Stimulated activated CD8-positive, alpha-beta memory T cell treated with anti-CD3 and anti-CD28 coated beads, Interleukin-7, amount 100 ng/mL, for 48 hours (primary cell): ENCODE data around the gene BFAR.
"Not testable (repeated sequence)": the region's sequence is repeated elsewhere in the genome, so short reads cannot be mapped to it uniquely, and the experiment has no call there.

ENCODE experiments used
- DNase-seq, 2 donors: peaks; one replicate each; pipeline ENCODE4 v3.0.0-alpha.2; 2020; ENCODE audit warnings: low read depth in 1 of 2; ENCODE audit errors: extremely low read depth in 1 of 2

Gene BFAR

DNA sequence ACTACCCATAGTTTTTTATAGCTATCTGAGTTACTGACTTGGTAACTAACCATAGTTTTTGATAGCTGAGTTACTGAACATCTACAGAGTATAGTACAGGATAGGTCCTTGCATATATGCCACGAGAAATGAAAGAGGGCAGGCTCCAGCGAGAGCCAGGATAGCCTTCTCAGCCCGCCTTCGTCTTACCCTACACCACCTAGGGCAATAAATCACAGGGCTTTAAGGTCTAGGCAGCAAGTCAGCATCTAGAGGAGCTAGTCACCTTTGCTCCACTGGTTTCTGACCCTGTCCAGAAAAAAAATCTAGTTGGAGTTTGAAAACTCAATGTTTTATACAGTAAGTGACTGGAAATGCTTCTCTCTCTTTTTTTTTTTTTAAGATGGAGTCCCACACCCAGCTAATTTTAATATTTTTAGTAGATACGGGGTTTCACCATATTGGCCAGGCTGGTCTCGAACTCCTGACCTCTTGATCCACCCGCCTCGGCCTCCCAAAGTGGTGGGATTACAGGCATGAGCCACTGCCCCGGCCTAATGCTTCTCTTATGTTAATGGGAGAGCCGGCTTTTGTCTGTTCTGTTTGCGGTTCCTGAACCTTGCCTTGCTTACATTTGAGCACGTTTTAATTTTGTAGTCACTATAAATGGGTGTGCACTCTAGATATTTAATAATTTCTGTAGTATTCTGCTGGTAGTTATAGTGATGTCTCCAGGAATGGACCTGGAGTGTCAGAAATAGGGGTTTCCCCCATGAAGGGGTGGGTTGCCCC lies 2.8 kb downstream of the BFAR start:
- DNase-seq = no peak

GRCh38 chr16:14636179-14636950 lies 3.6 kb downstream of the BFAR start:
- not testable (repeated sequence) for DNase-seq

- not testable (repeated sequence) for DNase-seq
Measured at GRCh38 chr16:14636951-14637240, 4.1 kb downstream of the BFAR start.

DNA sequence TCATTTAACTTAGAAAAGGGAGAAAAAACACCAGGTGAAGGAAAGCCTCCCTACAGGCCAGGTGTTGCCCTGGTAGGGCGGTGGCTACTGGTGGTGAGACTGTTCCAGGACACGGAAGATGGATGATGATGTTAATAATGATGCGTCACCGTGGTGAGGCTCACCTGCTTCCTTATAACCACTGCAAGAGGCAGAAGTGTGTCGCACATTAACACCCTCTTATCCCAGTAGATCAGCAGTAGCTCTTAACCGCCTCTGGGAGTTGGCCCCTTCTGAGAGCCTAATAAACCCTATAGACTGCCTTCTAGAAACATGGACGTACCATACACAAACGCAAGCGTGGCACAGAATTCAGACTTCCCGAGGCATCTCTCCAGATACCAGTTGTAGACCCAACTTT lies 7.8 kb downstream of the BFAR start:
- no peak for DNase-seq

DNA sequence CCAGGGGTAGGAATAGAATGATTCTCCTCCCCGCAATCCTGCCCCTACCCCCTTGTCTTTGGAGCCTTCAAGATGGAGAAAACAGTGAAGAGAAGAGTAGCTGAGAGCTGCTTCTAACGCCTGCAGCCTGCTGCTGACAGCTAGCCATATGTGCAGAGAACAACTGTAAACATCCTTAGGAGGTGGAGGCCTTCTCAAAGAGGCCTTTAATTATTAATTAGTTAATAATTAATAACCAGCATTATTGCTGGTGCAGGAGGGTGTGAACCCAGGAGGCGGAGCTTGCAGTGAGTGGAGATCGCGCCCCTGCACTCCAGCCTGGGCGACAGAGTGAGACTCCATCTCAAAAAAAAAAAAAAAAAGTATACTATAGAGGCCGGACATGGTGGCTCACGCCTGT lies 8.5 kb downstream of the BFAR start:
- no peak for DNase-seq

GRCh38 chr16:14641926-14642325 lies 9.2 kb downstream of the BFAR start:
- no peak for DNase-seq

DNA sequence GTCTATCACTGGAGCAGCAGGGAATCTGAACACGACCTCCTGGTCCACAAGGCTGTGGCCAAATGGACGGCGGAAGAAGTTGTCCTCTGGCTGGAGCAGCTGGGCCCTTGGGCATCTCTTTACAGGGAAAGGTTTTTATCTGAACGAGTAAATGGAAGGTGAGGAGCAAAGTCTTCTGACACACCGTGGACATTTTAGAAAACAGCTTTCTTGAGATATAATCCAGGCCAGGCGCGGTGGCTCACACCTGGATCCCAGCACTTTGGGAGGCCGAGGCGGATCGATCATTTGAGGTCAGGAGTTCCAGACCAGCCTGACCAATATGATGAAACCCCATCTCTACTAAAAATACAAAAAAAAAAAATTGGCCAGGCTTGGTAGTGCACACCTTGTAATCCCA lies 17.1 kb downstream of the BFAR start:
- no peak for DNase-seq

DNA sequence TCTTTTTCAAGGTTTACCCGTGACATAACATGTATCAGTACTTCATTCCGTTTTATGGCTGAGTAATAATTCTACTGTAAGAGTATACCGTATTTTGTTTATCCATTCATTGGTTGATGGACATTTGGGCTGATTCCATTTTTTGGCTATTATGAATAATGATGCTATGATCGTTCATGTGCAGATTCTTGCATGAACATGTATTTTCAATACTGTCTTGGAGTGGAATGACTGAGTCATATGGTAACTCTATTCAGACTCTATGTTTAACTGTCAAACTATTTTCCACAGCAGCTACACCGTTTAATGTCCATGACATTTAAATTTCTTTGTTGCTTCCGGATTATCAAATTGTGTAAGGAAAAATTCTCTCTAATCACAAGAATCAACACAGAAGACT lies 17.9 kb downstream of the BFAR start:
- DNase-seq = no peak

DNA sequence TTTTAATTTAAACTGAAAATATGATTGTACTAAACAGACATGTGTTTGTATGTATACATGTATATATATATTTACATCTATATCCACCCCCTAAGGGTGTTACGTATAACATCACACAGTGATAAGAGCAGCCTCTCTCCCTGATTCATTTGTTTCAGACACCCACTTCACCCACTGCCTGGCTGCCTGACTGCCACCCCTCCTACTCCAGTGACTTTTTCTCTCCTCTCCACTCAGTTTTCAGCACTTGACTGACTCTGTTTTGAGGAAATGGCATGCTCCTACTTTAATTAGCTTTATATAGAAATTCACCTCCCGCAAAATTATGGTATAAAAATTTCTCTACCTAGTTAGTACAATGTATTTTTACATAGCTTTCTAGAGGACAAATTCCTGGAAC lies 20.0 kb downstream of the BFAR start:
- no peak for DNase-seq

DNA sequence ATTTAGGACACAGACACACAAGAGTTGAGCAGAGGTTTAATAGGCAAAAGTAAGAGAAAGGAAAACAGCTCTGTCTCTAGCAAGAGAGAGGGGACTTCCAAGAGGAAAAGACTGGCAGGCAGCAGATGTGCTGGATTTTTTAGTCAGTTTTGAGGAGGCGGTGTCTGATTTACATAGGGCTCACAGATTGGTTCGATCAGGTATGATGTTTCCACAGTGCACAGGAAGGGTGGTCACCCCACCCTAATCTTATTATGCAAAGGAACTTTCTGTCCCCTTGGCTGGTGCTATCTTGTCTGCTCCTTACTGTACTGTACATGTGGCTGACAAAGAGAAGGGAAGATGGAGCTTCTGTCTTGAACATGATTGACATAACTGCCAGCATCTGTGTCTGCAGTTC lies 25.3 kb downstream of the BFAR start:
- DNase-seq = no peak

DNA sequence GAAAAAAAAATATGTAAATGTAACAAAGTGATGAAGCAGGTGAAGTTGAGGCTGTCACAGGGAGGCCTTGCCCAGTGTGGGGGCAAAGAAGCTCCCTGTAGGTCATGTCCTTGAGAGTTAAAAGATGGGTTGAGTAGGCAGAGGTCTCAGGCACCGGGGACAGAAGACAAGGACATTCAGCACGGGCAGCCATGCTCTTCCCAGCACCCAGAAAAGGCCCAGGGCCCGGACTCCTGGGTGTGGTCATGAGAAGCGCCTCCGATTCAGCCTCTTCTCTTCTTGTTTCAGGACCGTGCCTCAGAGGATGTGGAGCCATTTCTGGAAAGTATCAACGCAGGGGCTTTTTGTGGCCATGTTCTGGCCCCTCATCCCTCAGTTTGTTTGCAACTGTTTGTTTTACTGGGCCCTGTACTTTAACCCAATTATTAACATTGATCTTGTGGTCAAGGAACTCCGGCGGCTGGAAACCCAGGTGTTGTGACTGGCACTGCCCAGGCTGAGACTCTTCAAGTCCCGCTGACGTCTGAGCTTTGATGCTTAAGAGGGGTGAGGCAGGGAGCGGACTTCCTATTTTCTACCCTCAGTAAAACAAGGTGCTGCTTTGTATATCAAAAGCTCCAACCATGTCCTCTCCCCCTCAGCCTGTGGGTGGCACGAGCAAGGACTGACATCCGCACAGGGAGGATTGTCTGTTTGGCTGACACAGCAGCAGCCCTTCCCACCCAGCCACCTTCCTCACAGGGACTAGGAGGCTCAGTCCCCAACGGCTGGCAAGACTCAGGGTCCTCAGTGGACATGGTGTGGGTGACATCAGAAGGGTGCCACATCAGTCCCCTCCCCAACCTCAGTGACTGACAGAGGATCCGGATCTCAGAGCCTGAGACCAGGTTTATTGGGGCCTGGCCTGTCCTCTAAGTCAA lies 34.9 kb downstream of the BFAR start:
- no peak for DNase-seq

DNA sequence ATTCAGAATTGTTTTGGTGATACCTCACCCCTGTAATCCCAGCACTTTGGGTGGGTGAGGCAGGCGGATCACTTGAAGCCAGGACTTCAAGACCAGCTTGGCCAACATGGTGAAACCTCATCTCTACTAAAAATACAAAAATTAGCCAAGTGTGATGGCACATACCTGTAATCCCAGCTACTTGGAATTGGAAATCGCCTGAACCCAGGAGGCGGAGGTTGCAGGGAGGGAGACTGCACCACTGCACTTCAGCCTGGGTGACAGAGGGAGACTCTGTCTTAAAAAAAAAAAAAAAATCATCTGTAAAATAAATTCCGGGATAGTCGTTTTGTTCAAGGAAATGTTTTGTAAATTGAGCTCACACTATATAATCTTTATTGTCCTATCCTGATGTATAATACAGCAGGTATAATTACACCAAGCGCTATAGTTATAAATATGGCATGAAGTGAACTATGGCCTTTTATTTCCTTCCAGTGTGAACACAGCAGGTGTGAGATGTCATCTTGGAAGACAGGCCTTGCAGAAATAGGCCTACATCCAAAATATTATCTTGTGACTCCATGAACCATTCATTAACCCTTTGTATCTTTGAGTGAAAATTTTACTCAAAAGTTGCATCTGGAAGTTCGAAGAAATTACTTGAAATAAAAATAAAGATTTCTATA lies 35.9 kb downstream of the BFAR start:
- DNase-seq = no peak

GRCh38 chr16:14669776-14670175 lies 37.0 kb downstream of the BFAR start:
- DNase-seq = no peak

DNA sequence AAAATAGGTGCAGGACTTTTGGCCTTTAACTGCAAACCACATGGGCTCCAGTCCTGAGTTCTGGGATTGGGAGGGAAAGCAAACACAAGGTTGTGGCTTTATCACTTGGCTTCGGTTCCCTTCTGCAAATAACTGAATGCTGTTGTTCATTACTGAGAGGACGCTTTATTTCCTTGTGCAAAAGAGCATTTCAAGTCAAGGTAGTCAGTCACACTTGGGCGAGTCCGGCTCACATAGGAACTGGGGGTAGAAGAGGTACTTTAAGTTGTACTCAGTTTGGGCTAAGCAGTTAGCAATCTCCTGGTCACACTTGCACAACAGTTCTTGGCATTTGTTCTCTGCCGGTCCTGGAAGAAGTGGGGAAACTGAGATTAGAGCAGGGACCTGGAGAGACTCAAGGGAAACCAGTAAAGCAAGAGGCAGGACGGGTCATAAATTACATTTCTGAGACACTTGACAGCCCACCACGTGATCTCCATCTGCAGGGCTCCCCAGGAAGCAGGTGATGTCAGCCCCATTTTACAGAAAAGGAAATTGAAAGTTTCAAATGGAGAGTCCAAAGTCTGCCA lies 39.7 kb downstream of the BFAR start:
- no peak for DNase-seq

- no peak for DNase-seq
Measured at GRCh38 chr16:14676633-14677032, 43.9 kb downstream of the BFAR start.

GRCh38 chr16:14677627-14678026 lies 44.9 kb downstream of the BFAR start:
- no peak for DNase-seq

GRCh38 chr16:14678748-14679497 lies 46.2 kb downstream of the BFAR start:
- DNase-seq = no peak

GRCh38 chr16:14680396-14680795 lies 47.6 kb downstream of the BFAR start:
- not testable (repeated sequence) for DNase-seq

GRCh38 chr16:14681115-14681514 lies 48.4 kb downstream of the BFAR start:
- no peak for DNase-seq

GRCh38 chr16:14682121-14682520 lies 49.4 kb downstream of the BFAR start:
- no peak for DNase-seq
